ENCODE results near the gene LARP6.
"Not testable (repeated sequence)": the region's sequence is repeated elsewhere in the genome, so short reads cannot be mapped to it uniquely, and the experiment has no call there.

Gene LARP6

GRCh38 chr15:70863450-70864218, 9.7 kb upstream of the LARP6 start:
- Histone ChIP-seq H3K4me3 (replicated peaks; ENCODE audit: low read depth, low read length) (no peak overlapping the region), H3K27me3 (replicated peaks; ENCODE audit: control insufficient read depth, insufficient read depth, low read length) (no peaks in the 10 kb centered on the region; the same call in 1 of the 2 replicates), H3K36me3 (ENCODE audit: control insufficient read depth, insufficient read depth, low read length) (no peaks in the 10 kb centered on the region)
- TF ChIP-seq CTCF (IDR thresholded peaks at IDR 0.05; ENCODE audit: insufficient read depth, low read length, poor library complexity, severe bottlenecking): no peak
- DNase-seq (ENCODE audit: extremely low read depth, insufficient read length): no peak

DNA sequence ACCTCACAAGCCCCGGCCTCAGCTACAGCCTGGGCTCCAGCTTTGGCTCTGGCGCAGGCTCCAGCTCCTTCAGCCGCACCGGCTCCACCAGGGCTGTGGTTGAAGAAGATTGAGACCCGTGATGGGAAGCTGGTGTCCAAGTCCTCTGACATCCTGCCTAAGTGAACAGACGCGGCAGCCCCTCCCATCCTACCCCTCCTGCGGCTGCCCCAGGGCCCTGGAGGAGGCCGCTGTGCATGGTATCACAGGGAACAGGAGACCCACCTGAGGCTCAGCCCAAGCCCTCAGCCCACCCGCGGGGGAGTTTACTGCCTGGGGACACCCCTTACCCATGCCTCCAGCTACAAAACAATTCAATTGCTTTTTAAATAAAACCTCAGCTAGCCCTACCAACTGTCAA, 6.0 kb upstream of the LARP6 start:
- no peak overlapping the region for H3K4me3 ChIP-seq (replicated peaks; ENCODE audit: low read depth, low read length)
- TF ChIP-seq CTCF (IDR thresholded peaks at IDR 0.05; ENCODE audit: insufficient read depth, low read length, poor library complexity, severe bottlenecking): no peak

GRCh38 chr15:70859322-70859908, 5.5 kb upstream of the LARP6 start:
- no peak for DNase-seq (ENCODE audit: extremely low read depth, insufficient read length)
- H3K36me3 ChIP-seq (ENCODE audit: control insufficient read depth, insufficient read depth, low read length): no peaks in the 10 kb centered on the region
- H3K4me3 ChIP-seq (replicated peaks; ENCODE audit: low read depth, low read length): no peak overlapping the region
- no peaks in the 10 kb centered on the region; the same call in 1 of the 2 replicates for H3K27me3 ChIP-seq (replicated peaks; ENCODE audit: control insufficient read depth, insufficient read depth, low read length)
- no peak for TF ChIP-seq CTCF (IDR thresholded peaks at IDR 0.05; ENCODE audit: insufficient read depth, low read length, poor library complexity, severe bottlenecking)

More for the DNA sequence above, 6.0 kb upstream of the LARP6 start:
- Histone ChIP-seq H3K36me3 (ENCODE audit: control insufficient read depth, insufficient read depth, low read length) (no peaks in the 10 kb centered on the region), H3K27me3 (replicated peaks; ENCODE audit: control insufficient read depth, insufficient read depth, low read length) (no peaks in the 10 kb centered on the region; the same call in 1 of the 2 replicates)
- no peak for DNase-seq (ENCODE audit: extremely low read depth, insufficient read length)

- H3K27me3 ChIP-seq (replicated peaks; ENCODE audit: control insufficient read depth, insufficient read depth, low read length); H3K36me3 ChIP-seq (ENCODE audit: control insufficient read depth, insufficient read depth, low read length); H3K4me3 ChIP-seq (replicated peaks; ENCODE audit: low read depth, low read length); DNase-seq (ENCODE audit: extremely low read depth, insufficient read length): not testable (repeated sequence)
These were observed 4.8 kb upstream of the LARP6 start for GRCh38 chr15:70858614-70859321.

DNA sequence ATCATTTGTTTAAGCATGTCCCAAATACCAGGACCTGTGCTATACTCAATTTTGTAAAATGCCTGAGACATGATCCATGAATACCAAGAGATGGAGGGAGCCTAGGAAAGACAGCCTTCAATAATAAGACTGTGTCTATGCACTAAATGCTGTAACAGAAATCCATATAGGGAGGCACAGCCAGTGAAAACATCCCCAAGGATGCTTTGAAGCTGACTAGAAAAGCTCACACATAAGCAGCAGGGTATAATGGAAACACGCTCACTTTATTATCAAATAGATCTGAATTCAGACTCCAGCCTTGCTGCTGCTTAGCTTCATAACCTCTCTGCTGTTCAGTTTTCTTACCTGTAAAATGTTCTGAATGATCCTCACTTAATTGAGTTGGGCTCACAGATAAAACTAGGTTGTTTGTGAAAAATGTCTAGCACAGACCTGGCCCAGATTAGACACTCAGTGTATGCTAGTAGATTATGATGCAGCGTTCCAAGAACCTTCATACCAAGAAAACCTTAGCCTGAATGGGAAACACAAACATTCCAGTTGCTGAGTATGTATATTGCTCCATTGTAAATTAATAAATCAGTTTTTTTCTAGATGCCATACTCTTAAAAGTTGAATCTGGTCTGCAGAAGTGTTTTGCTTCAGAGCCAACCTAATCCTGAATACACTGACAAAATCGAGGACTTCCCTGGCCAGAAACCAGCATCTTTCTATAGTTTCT, 3.8 kb upstream of the LARP6 start:
- Histone ChIP-seq H3K27me3 (replicated peaks; ENCODE audit: control insufficient read depth, insufficient read depth, low read length) (no peaks in the 10 kb centered on the region), H3K36me3 (ENCODE audit: control insufficient read depth, insufficient read depth, low read length) (no peaks in the 10 kb centered on the region), H3K4me3 (replicated peaks; ENCODE audit: low read depth, low read length) (no peak overlapping the region)
- no peak for TF ChIP-seq CTCF (IDR thresholded peaks at IDR 0.05; ENCODE audit: insufficient read depth, low read length, poor library complexity, severe bottlenecking)
- no peak for DNase-seq (ENCODE audit: extremely low read depth, insufficient read length)
